GM21423 (cell line): ENCODE measurements around the gene ENTPD1.
"Not testable (repeated sequence)": the region's sequence is repeated elsewhere in the genome, so short reads cannot be mapped to it uniquely, and the experiment has no call there.

Experiments used
- ATAC-seq: cut with Tn5 transposase; IDR thresholded peaks from one replicate; pipeline ENCODE4 v1.9.1; 2021; ENCODE audit warnings: mild to moderate bottlenecking, moderate library complexity; ENCODE audit not compliant: unreplicated experiment

Gene ENTPD1

DNA sequence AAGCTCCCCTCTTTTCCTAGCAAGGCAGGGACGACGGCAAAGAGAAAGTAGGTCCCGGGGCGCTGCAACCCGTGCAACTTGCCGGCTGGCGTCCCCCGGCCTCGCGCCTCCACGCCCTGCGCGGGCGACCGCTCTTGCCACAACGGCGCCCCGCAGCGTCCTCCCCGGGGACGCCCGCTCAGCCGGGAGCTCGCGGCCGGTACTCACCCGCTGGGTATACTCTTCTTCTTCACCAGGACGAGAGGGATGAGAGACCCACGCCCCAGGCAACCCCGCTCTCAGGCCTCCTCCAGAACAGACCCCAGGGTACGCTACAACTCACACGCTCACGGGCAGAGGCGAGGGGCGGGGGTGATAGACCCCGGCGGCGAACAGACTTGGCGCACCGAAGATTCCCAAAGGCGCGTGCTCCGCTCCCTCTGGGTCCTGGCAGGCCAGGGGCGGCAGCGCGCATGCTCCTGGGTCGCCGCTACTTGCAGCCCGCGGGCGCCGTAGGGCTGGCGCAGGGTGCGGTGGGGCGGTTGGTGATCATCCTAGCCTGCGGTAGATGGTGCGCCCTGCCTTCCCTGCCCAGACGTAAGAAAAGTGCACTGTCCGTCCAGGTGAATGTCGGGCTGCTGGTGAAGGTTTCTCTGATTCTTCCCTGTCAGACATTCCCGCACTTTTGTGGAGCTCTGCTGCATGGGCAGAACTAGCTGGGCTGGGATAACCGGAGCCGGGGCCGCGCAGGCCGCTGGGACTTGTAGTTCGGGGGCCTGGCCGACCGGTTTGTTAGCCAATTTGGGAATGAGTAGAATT lies 151.7 kb downstream of the ENTPD1 start, which contains the start of gene CC2D2B:
TSS of gene CC2D2B (plus strand) at position 520 of the 798 bp plus-strand sequence. CDS start 3,349 bp downstream, outside the sequence.
- peak; percentile 84 for ATAC-seq

DNA sequence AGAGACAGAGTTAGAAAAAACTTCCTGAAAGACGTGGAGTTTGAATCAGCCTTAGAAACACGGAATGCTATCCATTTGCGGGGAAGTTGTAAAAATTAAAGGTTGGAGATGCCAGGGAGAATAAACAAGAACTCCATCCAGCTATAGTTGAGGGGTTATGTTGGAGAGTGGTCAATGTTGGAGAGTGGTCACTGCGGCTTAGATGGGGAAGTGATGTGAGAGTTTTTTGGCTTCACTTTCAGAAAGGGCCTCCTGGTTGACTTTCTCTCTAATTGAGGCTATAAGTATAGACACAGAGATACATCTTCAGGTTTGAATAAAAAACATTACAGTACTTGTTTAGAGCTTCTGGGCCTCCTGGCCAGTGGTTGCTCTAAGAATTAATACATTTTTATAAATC lies 152.5 kb downstream of the ENTPD1 start:
- no peak for ATAC-seq

DNA sequence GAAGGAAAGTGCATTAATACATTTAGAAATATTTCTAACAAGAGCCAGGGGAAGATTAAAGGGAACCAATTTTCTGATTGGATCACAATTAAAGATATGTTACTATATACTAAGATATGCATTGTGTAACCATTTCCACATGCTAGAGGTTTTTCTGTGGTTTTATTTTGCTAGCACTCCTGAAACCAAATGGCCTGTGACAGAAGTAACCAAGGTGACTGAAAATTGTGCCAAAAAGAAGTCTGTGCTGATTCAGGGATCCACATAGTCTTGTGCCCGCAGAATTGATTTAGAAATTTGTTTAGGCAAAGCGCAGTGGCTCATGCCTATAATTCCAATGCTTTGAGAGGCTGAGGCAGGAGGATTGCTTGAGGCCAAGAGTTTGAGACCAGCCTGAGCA lies 153.6 kb downstream of the ENTPD1 start:
- no peak for ATAC-seq

DNA sequence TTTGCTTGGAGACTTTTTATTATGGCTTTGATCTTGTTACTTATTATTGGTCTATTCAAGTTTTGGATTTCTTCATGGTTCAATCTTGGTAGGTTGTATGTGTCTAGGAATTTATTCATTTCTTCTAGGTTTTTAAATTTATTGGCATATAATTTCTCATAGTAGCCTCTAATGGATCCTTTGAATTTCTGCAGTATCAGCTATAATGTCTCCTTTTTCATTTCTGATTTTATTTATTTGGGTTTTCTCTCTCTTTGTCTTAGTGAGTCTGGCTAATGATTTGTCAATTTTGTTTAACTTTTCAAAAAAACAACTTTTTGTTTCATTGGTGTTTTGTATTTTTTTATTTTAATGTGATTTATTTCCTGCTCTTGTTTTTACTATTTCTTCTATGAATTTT lies 160.1 kb downstream of the ENTPD1 start:
- not testable (repeated sequence) for ATAC-seq
